Type B pancreatic cell (in vitro differentiated cells): ENCODE results near the gene CXCR5. TPM values are rescaled to one million over a fixed set of nuclear protein-coding genes. Genes with fewer than 3 reads are reported as not detected.

ENCODE experiments used
- DNase-seq: peaks from one replicate; pipeline ENCODE4 v3.0.0; 2021; ENCODE audit warnings: mixed read lengths; ENCODE audit not compliant: unreplicated experiment; ENCODE audit errors: extremely low spot score
- H3K27ac Mint-ChIP-seq: 2 replicates; pipeline ENCODE4 v1.8.0; 2021; ENCODE audit warnings: mild to moderate bottlenecking, mixed read lengths
- H3K27me3 Mint-ChIP-seq: 2 replicates; pipeline ENCODE4 v1.8.0; 2021; ENCODE audit warnings: mixed read lengths
- H3K36me3 Mint-ChIP-seq: 2 replicates; pipeline ENCODE4 v1.8.0; 2021; ENCODE audit warnings: mixed read lengths
- H3K4me1 Mint-ChIP-seq: one replicate; pipeline ENCODE4 v1.8.0; 2021; ENCODE audit warnings: mixed read lengths; ENCODE audit not compliant: unreplicated experiment
- H3K4me3 Mint-ChIP-seq: 2 replicates; pipeline ENCODE4 v1.8.0; 2021; ENCODE audit warnings: mild to moderate bottlenecking, mixed read lengths
- H3K9me3 Mint-ChIP-seq: 2 replicates; pipeline ENCODE4 v1.8.0; 2021; ENCODE audit warnings: mixed read lengths
- CTCF ChIP-seq: fragments of 200-600 bp; sonication (generic); conservative IDR thresholded peaks from 2 replicates; pipeline ENCODE4 v1.5.0; 2021; ENCODE audit warnings: antibody characterized with exemption, mild to moderate bottlenecking
- total RNA-seq: library from RNA; stranded (reverse); gene quantifications from 2 replicates; pipeline ENCODE4 v1.2.1, GENCODE V29; 2021; ENCODE audit warnings: low replicate concordance

CXCR5 gene
- total RNA-seq, 1 donor from 2014 or later, result not detected

GRCh38 chr11:118912742-118913410 lies 29.2 kb downstream of the CXCR5 start:
- Mint-ChIP-seq H3K4me3 (peak overlapping the region; percentile 81), H3K9me3 (no peaks in the 10 kb centered on the region), H3K27me3 (no peaks in the 10 kb centered on the region), H3K36me3 (no peaks in the 10 kb centered on the region), H3K4me1 (peaks cover 62% of the 10 kb centered on the region), H3K27ac (peak overlapping the region; percentile 99)
- TF ChIP-seq CTCF, result no peak
- DNase-seq, result no peak

GRCh38 chr11:118913411-118914125 lies 29.9 kb downstream of the CXCR5 start:
- no peaks in the 10 kb centered on the region for H3K36me3 Mint-ChIP-seq
- H3K27ac Mint-ChIP-seq, result peak overlapping the region; percentile 99
- no peak for TF ChIP-seq CTCF
- H3K9me3 Mint-ChIP-seq, result no peaks in the 10 kb centered on the region
- peak overlapping the region; percentile 71 for H3K4me3 Mint-ChIP-seq
- no peak for DNase-seq
- peaks cover 59% of the 10 kb centered on the region for H3K4me1 Mint-ChIP-seq
- no peaks in the 10 kb centered on the region for H3K27me3 Mint-ChIP-seq

GRCh38 chr11:118914178-118914918 lies 30.7 kb downstream of the CXCR5 start:
- no peaks in the 10 kb centered on the region for H3K27me3 Mint-ChIP-seq
- TF ChIP-seq CTCF, result no peak
- H3K9me3 Mint-ChIP-seq, result no peaks in the 10 kb centered on the region
- H3K27ac Mint-ChIP-seq, result peak overlapping the region; percentile 98
- peak overlapping the region; percentile 71 for H3K4me3 Mint-ChIP-seq
- no peaks in the 10 kb centered on the region for H3K36me3 Mint-ChIP-seq
- H3K4me1 Mint-ChIP-seq, result peaks cover 56% of the 10 kb centered on the region
- no peak for DNase-seq

GRCh38 chr11:118914987-118915386 lies 31.3 kb downstream of the CXCR5 start:
- Mint-ChIP-seq H3K36me3 (no peaks in the 10 kb centered on the region), H3K27ac (peak overlapping the region; percentile 98), H3K4me1 (peaks cover 62% of the 10 kb centered on the region), H3K27me3 (no peaks in the 10 kb centered on the region), H3K9me3 (no peaks in the 10 kb centered on the region), H3K4me3 (peak overlapping the region; percentile 71)
- no peak for TF ChIP-seq CTCF
- DNase-seq, result no peak

GRCh38 chr11:118915396-118915795 lies 31.7 kb downstream of the CXCR5 start:
- no peak for TF ChIP-seq CTCF
- no peak overlapping the region for H3K4me3 Mint-ChIP-seq
- no peaks in the 10 kb centered on the region for H3K36me3 Mint-ChIP-seq
- H3K4me1 Mint-ChIP-seq, result peaks cover 66% of the 10 kb centered on the region
- DNase-seq, result no peak
- peak overlapping the region; percentile 98 for H3K27ac Mint-ChIP-seq
- H3K9me3 Mint-ChIP-seq, result no peaks in the 10 kb centered on the region
- no peaks in the 10 kb centered on the region for H3K27me3 Mint-ChIP-seq
